ENCODE data around the gene CCDC87.
"Not testable (repeated sequence)": the region's sequence is repeated elsewhere in the genome, so short reads cannot be mapped to it uniquely, and the experiment has no call there.

Gene CCDC87

GRCh38 chr11:66548774-66549630 lies 43.9 kb downstream of the CCDC87 start:
- DNase-seq = no peak

GRCh38 chr11:66548041-66548440 lies 44.8 kb downstream of the CCDC87 start:
- no peak for DNase-seq

GRCh38 chr11:66547662-66548009 lies 45.2 kb downstream of the CCDC87 start:
- DNase-seq = no peak

- no peak for DNase-seq
These were observed 45.7 kb downstream of the CCDC87 start for GRCh38 chr11:66546966-66547661.

GRCh38 chr11:66546368-66546965 lies 46.4 kb downstream of the CCDC87 start, which contains the start of gene ACTN3:
Gene ACTN3, plus strand, starts transcription at chr11:66546903. Its CDS starts 35 bp downstream, at chr11:66546938.
- DNase-seq = no peak

- DNase-seq = peak; percentile 76 to 87
These were observed 47.0 kb downstream of the CCDC87 start, which contains the start of gene ZDHHC24 for GRCh38 chr11:66545701-66546367. Gene ZDHHC24, minus strand, starts transcription at chr11:66546048. Its CDS starts 45 bp downstream, at chr11:66546003.

- not testable (repeated sequence) for DNase-seq
These were observed 47.9 kb downstream of the CCDC87 start for GRCh38 chr11:66544952-66545351.

GRCh38 chr11:66543263-66544107 lies 49.4 kb downstream of the CCDC87 start:
- DNase-seq = peak; percentile 33 to 38

GRCh38 chr11:66542362-66542761 lies 50.5 kb downstream of the CCDC87 start:
- no peak for DNase-seq

GRCh38 chr11:66541892-66542291 lies 51.0 kb downstream of the CCDC87 start:
- no peak for DNase-seq

GRCh38 chr11:66540598-66540997 lies 52.3 kb downstream of the CCDC87 start:
- not testable (repeated sequence) for DNase-seq

Data from stimulated activated CD4-positive, alpha-beta T cell treated with anti-CD3 and anti-CD28 coated beads, Interleukin-4, amount 100 ng/mL, for 4 hours (primary cell).